H1 (cell line): ENCODE measurements around the gene SPIB.
"Not testable (repeated sequence)": the region's sequence is repeated elsewhere in the genome, so short reads cannot be mapped to it uniquely, and the experiment has no call there.

Experiments used
- CTCF ChIP-seq, 3 experiments: IDR thresholded peaks; 1 replicate in 2 of 3; 2 replicates in 1 of 3; pipeline versions ENCODE4 v1.5.1 to v1.6.1; 2011; ENCODE audit warnings: low read length in 3 of 3, mild to moderate bottlenecking in 3 of 3, inconsistent platforms in 2 of 3, low read depth in 1 of 3, moderate library complexity in 1 of 3; ENCODE audit not compliant: insufficient read depth in 1 of 3; ENCODE audit errors: control extremely low read depth in 1 of 3
- EZH2 ChIP-seq: fragments of 200-600 bp; sonication (generic); IDR thresholded peaks from 2 replicates; pipeline ENCODE4 v1.7.1; 2012; ENCODE audit warnings: low read depth, mild to moderate bottlenecking, moderate library complexity, low read length, inconsistent platforms; ENCODE audit not compliant: severe bottlenecking
- GABPA ChIP-seq: IDR thresholded peaks from 2 replicates; pipeline ENCODE4 v1.6.1; 2011; ENCODE audit warnings: mild to moderate bottlenecking, low read length, moderate library complexity, borderline replicate concordance; ENCODE audit not compliant: insufficient read depth
- MAFK ChIP-seq: IDR thresholded peaks from 2 replicates; pipeline ENCODE4 v1.6.1; 2012; ENCODE audit warnings: low read depth, mild to moderate bottlenecking, improper control_type of control experiment, low read length
- MAX ChIP-seq: IDR thresholded peaks from 2 replicates; pipeline ENCODE4 v1.6.1; 2012; ENCODE audit warnings: inconsistent platforms
- POLR2A ChIP-seq, 2 experiments: IDR thresholded peaks; 1 replicate in 1 of 2; 2 replicates in 1 of 2; pipeline ENCODE4 v1.6.1; 2011; ENCODE audit warnings: low read depth in 2 of 2, low read length in 2 of 2, mild to moderate bottlenecking in 2 of 2; ENCODE audit errors: control extremely low read depth in 1 of 2
- POLR2AphosphoS5 ChIP-seq: IDR thresholded peaks from 2 replicates; pipeline ENCODE4 v1.6.1; 2011; ENCODE audit warnings: low read depth, low read length
- SRF ChIP-seq: IDR thresholded peaks from 2 replicates; pipeline ENCODE4 v1.6.1; 2011; ENCODE audit warnings: mild to moderate bottlenecking, low read depth, low read length, moderate library complexity
- USF2 ChIP-seq: IDR thresholded peaks from 2 replicates; pipeline ENCODE4 v1.6.1; 2011; ENCODE audit warnings: low read length, improper control_type of control experiment
- YY1 ChIP-seq: IDR thresholded peaks from 2 replicates; pipeline ENCODE4 v1.6.1; 2011; ENCODE audit warnings: low read depth, mild to moderate bottlenecking, low read length

- not testable (repeated sequence) for TF ChIP-seq YY1; CTCF (IDR thresholded peaks at IDR 0.05; ENCODE audit: control extremely low read depth in 1 of 3, insufficient read depth in 1 of 3, low read depth in 1 of 3, low read length in 3 of 3); POLR2AphosphoS5; MAFK; EZH2; POLR2A (IDR thresholded peaks at IDR 0.05; ENCODE audit: control extremely low read depth in 1 of 2, low read depth in 2 of 2, low read length in 2 of 2); USF2; GABPA; MAX; SRF
Observed at GRCh38 chr19:50390952-50391351, 27.8 kb upstream of the SPIB start.
